H9 (cell line): ENCODE measurements around the gene CBX8. TPM values are rescaled to one million over a fixed set of nuclear protein-coding genes. Genes with fewer than 3 reads are reported as not detected.

Experiments used
- DNase-seq: peaks from one replicate; pipeline ENCODE4 v3.0.0-alpha.2; 2017
- H2AFZ ChIP-seq: one replicate; pipeline ENCODE4 v1.6.1; 2013; ENCODE audit warnings: mild to moderate bottlenecking, low read length, control low read depth, moderate library complexity
- H2AK5ac ChIP-seq: 2 replicates; pipeline ENCODE4 v1.6.1; 2013; ENCODE audit warnings: low read length, control low read depth, mixed read lengths; ENCODE audit not compliant: insufficient read length
- H2BK120ac ChIP-seq: one replicate; pipeline ENCODE4 v1.6.1; 2013; ENCODE audit warnings: low read depth, mild to moderate bottlenecking, low read length, control low read depth, inconsistent platforms; ENCODE audit not compliant: poor library complexity, severe bottlenecking
- H2BK12ac ChIP-seq: 2 replicates; pipeline ENCODE4 v1.6.1; 2013; ENCODE audit warnings: low read length, control low read depth, mixed read lengths, low read depth; ENCODE audit not compliant: insufficient read length
- H2BK15ac ChIP-seq: 2 replicates; pipeline ENCODE4 v1.6.1; 2013; ENCODE audit warnings: low read depth, low read length, control low read depth
- H2BK20ac ChIP-seq: one replicate; pipeline ENCODE4 v1.6.1; 2013; ENCODE audit warnings: low read depth, mild to moderate bottlenecking, low read length, control low read depth, inconsistent platforms; ENCODE audit not compliant: poor library complexity, severe bottlenecking
- H2BK5ac ChIP-seq: 2 replicates; pipeline ENCODE4 v1.6.1; 2013; ENCODE audit warnings: low read length, control low read depth, mixed read lengths; ENCODE audit not compliant: insufficient read length
- H3K14ac ChIP-seq: 2 replicates; pipeline ENCODE4 v1.6.1; 2013; ENCODE audit warnings: low read length, control low read depth; ENCODE audit not compliant: insufficient read depth
- H3K18ac ChIP-seq: 2 replicates; pipeline ENCODE4 v1.6.1; 2013; ENCODE audit warnings: low read depth, mild to moderate bottlenecking, mixed read lengths, low read length, control low read depth; ENCODE audit not compliant: insufficient read length
- H3K23ac ChIP-seq: 2 replicates; pipeline ENCODE4 v1.6.1; 2013; ENCODE audit warnings: low read length, control low read depth, mixed read lengths, low read depth; ENCODE audit not compliant: insufficient read length
- H3K23me2 ChIP-seq: 2 replicates; pipeline ENCODE4 v1.6.1; 2013; ENCODE audit warnings: low read depth, mild to moderate bottlenecking, mixed read lengths, low read length, control low read depth; ENCODE audit not compliant: insufficient read length, poor library complexity, severe bottlenecking
- H3K27ac ChIP-seq: 2 replicates; pipeline ENCODE4 v1.5.1; 2013; ENCODE audit warnings: low read length, control low read depth, mixed read lengths, low read depth; ENCODE audit not compliant: insufficient read length
- H3K27me3 ChIP-seq: 2 replicates; pipeline ENCODE4 v1.6.1; 2013; ENCODE audit warnings: low read length, control low read depth, inconsistent platforms; ENCODE audit not compliant: insufficient read depth
- H3K4ac ChIP-seq: 2 replicates; pipeline ENCODE4 v1.6.1; 2013; ENCODE audit warnings: low read depth, mild to moderate bottlenecking, control low read depth, inconsistent platforms, low read length, moderate library complexity
- H3K4me1 ChIP-seq: 2 replicates; pipeline ENCODE4 v1.6.1; 2013; ENCODE audit warnings: low read length, control low read depth, inconsistent platforms; ENCODE audit not compliant: insufficient read depth
- H3K4me2 ChIP-seq: 2 replicates; pipeline ENCODE4 v1.6.1; 2013; ENCODE audit warnings: low read length, control low read depth, mixed read lengths; ENCODE audit not compliant: insufficient read length, insufficient read depth
- H3K56ac ChIP-seq: 2 replicates; pipeline ENCODE4 v1.6.1; 2013; ENCODE audit warnings: low read depth, mild to moderate bottlenecking, mixed read lengths, low read length, control low read depth; ENCODE audit not compliant: insufficient read length
- H3K79me1 ChIP-seq: 2 replicates; pipeline ENCODE4 v1.6.1; 2013; ENCODE audit warnings: low read depth, mild to moderate bottlenecking, moderate library complexity, low read length, control low read depth, inconsistent platforms; ENCODE audit not compliant: insufficient read depth, poor library complexity, severe bottlenecking
- H3K79me2 ChIP-seq: 2 replicates; pipeline ENCODE4 v1.6.1; 2013; ENCODE audit warnings: low read length, control low read depth, inconsistent platforms; ENCODE audit not compliant: insufficient read depth
- H3K9ac ChIP-seq: 2 replicates; pipeline ENCODE4 v1.6.1; 2013; ENCODE audit warnings: low read length, control low read depth, mixed read lengths; ENCODE audit not compliant: insufficient read length; ENCODE audit errors: extremely low read depth
- H3K9me3 ChIP-seq: one replicate; pipeline ENCODE4 v1.6.1; 2013; ENCODE audit warnings: low read depth, low read length, inconsistent platforms; ENCODE audit not compliant: control insufficient read depth
- H3T11ph ChIP-seq: one replicate; pipeline ENCODE4 v1.6.1; 2013; ENCODE audit warnings: mild to moderate bottlenecking, low read length, control low read depth, inconsistent platforms
- H4K20me1 ChIP-seq: one replicate; pipeline ENCODE4 v1.6.1; 2013; ENCODE audit not compliant: control insufficient read depth, insufficient read length, insufficient read depth
- H4K5ac ChIP-seq: 2 replicates; pipeline ENCODE4 v1.6.1; 2013; ENCODE audit warnings: low read depth, mild to moderate bottlenecking, mixed read lengths, low read length, control low read depth; ENCODE audit not compliant: insufficient read length
- H4K8ac ChIP-seq: replicated peaks from 2 replicates; pipeline ENCODE4 v1.6.1; 2013; ENCODE audit warnings: low read length, control low read depth, mixed read lengths, low read depth; ENCODE audit not compliant: insufficient read length
- H4K91ac ChIP-seq: 2 replicates; pipeline ENCODE4 v1.6.1; 2013; ENCODE audit warnings: low read depth, mild to moderate bottlenecking, moderate library complexity, mixed read lengths, low read length, control low read depth; ENCODE audit not compliant: insufficient read length
- H3K27ac Mint-ChIP-seq, 3 experiments: 2 replicates in 2 of 3; 3 replicates in 1 of 3; pipeline ENCODE4 v1.8.0; 2020 to 2021; ENCODE audit warnings: mixed read lengths in 3 of 3, mild to moderate bottlenecking in 1 of 3, moderate library complexity in 1 of 3
- H3K27me3 Mint-ChIP-seq: 2 replicates; pipeline ENCODE4 v1.8.0; 2021; ENCODE audit warnings: low read depth, mild to moderate bottlenecking, moderate library complexity, mixed read lengths
- H3K36me3 Mint-ChIP-seq, 3 experiments: 2 replicates in 2 of 3; 3 replicates in 1 of 3; pipeline ENCODE4 v1.8.0; 2020 to 2021; ENCODE audit warnings: low read depth in 3 of 3, mixed read lengths in 3 of 3; ENCODE audit not compliant: insufficient read depth in 1 of 3
- H3K4me1 Mint-ChIP-seq, 2 experiments: 2 replicates each; pipeline ENCODE4 v1.8.0; 2020; ENCODE audit warnings: mixed read lengths in 2 of 2
- H3K4me3 Mint-ChIP-seq, 2 experiments: 2 replicates in 1 of 2; 3 replicates in 1 of 2; pipeline ENCODE4 v1.8.0; 2020 to 2021; ENCODE audit warnings: mild to moderate bottlenecking in 2 of 2, mixed read lengths in 2 of 2, moderate library complexity in 1 of 2
- H3K9me3 Mint-ChIP-seq, 2 experiments: 2 replicates in 1 of 2; 3 replicates in 1 of 2; pipeline ENCODE4 v1.8.0; 2020; ENCODE audit warnings: mild to moderate bottlenecking in 2 of 2, mixed read lengths in 2 of 2, moderate library complexity in 1 of 2
- WGBS: extraction: QIAGEN DNeasy Blood & Tissue Kit; methylation state at CpG from one replicate; pipeline ENCODE4 v1.1.7; 2013; ENCODE audit warnings: missing lambda C conversion rate, low lambda C conversion rate, mixed read lengths; ENCODE audit not compliant: insufficient read length; ENCODE audit errors: extremely low coverage; 5-methylcytosine and 5-hydroxymethylcytosine counted together
- total RNA-seq: library from RNA; stranded (reverse); gene quantifications from 2 replicates; pipeline ENCODE4 v1.2.1, GENCODE V29; 2021
- TF ChIP-seq, protein P1 (sequence below): fragments of 200-600 bp; sonication (generic); conservative IDR thresholded peaks from 3 replicates; pipeline ENCODE4 v1.8.0; 2021; ENCODE audit warnings: antibody characterized with exemption, mild to moderate bottlenecking

The CBX8 gene
- total RNA-seq, 1 experiment from 2014 or later = 1.2 TPM

DNA sequence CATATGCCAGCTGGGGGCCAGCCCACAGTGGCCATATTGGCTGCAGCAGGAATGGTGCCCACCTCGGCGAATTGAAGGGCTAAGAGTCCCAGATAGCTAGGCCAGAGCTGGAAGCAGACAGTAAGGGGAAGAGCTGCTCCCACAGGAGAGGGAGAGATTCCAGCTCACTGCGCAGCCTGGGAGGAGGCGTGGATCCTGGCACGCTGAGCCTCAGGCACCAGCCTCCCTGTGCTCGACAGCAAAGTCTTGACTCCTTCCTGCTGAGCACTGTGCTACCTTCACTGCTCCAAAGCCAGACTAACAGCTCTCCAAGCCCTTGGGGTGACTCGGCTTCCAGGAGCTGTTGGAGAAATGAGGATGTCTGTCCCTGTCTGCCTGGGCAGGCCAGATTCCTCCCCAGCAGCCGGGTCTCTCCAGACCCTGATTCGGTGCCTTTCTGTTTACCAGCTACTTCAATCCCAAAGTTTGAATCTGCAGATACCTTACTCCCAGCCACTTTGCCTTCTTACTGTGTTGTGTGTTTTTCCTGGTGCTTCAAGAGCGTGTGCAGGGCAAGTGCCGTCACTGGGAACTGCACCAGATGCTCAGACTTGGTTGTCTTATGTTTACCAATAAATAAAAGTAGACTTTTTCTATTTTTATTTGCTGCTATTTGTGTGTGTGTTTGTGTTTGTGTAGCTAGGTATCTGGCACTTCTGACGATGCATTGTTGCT, 9.8 kb downstream of the CBX8 start:
- Histone ChIP-seq H2AK5ac (no peak overlapping the region), H3K56ac (no peak overlapping the region), H3K79me1 (no peaks in the 10 kb centered on the region), H3K79me2 (no peaks in the 10 kb centered on the region), H4K8ac (no peak overlapping the region), H2BK15ac (no peak overlapping the region), H3K4me2 (no peak overlapping the region), H2AFZ (no peak overlapping the region), H3K4me1 (peaks cover 8% of the 10 kb centered on the region), H2BK120ac (no peak overlapping the region), H3K23ac (no peak overlapping the region), H3K14ac (no peak overlapping the region), H3T11ph (no peak overlapping the region), H4K5ac (no peak overlapping the region), H2BK5ac (no peak overlapping the region), H3K27me3 (peaks cover 34% of the 10 kb centered on the region), H2BK20ac (no peak overlapping the region), H4K91ac (no peak overlapping the region), H3K9me3 (no peaks in the 10 kb centered on the region), H3K4ac (no peak overlapping the region), H3K23me2 (no peaks in the 10 kb centered on the region), H3K27ac (no peak overlapping the region), H3K9ac (no peak overlapping the region), H2BK12ac (no peak overlapping the region), H4K20me1 (peaks cover 9% of the 10 kb centered on the region), H3K18ac (no peak overlapping the region)
- H3K4me3 Mint-ChIP-seq = peak overlapping the region in 1 of 2 experiments; percentile 10; a peak in 1 of 5 replicates
- no peaks in the 10 kb centered on the region; a peak in 1 of 5 replicates for H3K9me3 Mint-ChIP-seq
- no peak for DNase-seq
- peaks cover 18 to 38% (median 31%) of the 10 kb centered on the region in 3 experiments; a peak in 6 of 7 replicates for H3K36me3 Mint-ChIP-seq
- H3K4me1 Mint-ChIP-seq = peaks cover 30 to 44% of the 10 kb centered on the region in 2 experiments
- H3K27me3 Mint-ChIP-seq = peaks cover 64% of the 10 kb centered on the region
- TF ChIP-seq, protein P1, sequence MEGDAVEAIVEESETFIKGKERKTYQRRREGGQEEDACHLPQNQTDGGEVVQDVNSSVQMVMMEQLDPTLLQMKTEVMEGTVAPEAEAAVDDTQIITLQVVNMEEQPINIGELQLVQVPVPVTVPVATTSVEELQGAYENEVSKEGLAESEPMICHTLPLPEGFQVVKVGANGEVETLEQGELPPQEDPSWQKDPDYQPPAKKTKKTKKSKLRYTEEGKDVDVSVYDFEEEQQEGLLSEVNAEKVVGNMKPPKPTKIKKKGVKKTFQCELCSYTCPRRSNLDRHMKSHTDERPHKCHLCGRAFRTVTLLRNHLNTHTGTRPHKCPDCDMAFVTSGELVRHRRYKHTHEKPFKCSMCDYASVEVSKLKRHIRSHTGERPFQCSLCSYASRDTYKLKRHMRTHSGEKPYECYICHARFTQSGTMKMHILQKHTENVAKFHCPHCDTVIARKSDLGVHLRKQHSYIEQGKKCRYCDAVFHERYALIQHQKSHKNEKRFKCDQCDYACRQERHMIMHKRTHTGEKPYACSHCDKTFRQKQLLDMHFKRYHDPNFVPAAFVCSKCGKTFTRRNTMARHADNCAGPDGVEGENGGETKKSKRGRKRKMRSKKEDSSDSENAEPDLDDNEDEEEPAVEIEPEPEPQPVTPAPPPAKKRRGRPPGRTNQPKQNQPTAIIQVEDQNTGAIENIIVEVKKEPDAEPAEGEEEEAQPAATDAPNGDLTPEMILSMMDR = no peak
- no peak overlapping the region; a peak in 1 of 7 replicates for H3K27ac Mint-ChIP-seq
- WGBS = no CpG with 5 or more reads among the region's 12 CpGs
